Activated T-helper 1 cell treated with Interleukin-2 at 50 U/mL for 16 hours (primary cell): ENCODE measurements around the gene CYP2C19.
"Not testable (repeated sequence)": the region's sequence is repeated elsewhere in the genome, so short reads cannot be mapped to it uniquely, and the experiment has no call there.

Experiments
- DNase-seq: peaks from one replicate; pipeline ENCODE4 v3.0.0-alpha.2; 2020; ENCODE audit warnings: low read depth

The CYP2C19 gene

DNA sequence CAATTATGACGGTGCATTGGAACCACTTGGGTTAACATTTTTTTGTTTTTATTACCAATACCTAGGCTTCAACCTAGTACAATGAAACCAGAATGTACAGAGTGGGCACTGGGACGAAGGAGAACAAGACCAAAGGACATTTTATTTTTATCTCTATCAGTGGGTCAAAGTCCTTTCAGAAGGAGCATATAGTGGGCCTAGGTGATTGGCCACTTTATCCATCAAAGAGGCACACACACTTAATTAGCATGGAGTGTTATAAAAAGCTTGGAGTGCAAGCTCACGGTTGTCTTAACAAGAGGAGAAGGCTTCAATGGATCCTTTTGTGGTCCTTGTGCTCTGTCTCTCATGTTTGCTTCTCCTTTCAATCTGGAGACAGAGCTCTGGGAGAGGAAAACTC lies at the start of gene CYP2C19:
Gene CYP2C19 (plus strand): TSS at position 289 of the 400 bp plus-strand sequence. CDS start 25 bp downstream, at position 314.
- no peak for DNase-seq

DNA sequence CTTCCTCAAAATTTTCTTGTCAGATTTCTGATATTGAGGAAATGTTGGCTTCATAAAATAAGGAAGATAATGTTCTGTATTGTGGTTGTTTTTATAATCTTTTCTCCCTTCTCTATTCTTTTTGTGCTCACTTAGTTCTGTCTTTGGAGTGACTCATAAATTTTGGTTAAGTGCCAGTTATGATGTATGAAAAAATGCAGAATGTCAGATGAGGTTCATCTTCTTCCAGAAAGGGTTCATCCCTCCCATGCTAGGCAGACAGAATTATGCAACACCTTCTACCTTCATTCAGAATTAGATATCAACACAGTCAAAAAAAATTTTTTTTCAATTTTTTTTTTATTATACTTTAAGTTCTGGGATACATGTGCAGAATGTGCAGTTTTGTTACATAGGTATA lies 36.6 kb upstream of the CYP2C19 start:
- DNase-seq, result no peak

- no peak for DNase-seq
Observed at GRCh38 chr10:94735197-94735596, 27.3 kb upstream of the CYP2C19 start.

DNA sequence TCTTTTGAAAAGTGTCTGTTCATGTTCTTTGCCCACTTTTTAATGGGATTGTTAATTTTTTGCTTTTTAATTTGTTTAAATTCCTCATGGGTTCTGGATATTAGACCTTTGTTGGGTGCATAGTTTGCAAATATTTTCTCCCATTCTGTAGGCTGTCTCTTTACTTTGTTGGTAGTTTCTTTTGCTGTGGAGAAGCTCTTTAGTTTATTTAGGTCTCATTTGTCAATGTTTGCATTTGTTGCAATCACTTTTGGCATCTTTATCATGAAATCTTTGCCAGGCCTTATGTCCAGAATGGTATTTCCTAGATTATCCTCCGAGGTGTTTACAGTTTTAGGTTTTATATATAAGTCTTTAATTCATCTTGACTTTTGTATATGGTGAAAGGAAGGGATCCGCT lies 23.9 kb upstream of the CYP2C19 start:
- no peak for DNase-seq

DNA sequence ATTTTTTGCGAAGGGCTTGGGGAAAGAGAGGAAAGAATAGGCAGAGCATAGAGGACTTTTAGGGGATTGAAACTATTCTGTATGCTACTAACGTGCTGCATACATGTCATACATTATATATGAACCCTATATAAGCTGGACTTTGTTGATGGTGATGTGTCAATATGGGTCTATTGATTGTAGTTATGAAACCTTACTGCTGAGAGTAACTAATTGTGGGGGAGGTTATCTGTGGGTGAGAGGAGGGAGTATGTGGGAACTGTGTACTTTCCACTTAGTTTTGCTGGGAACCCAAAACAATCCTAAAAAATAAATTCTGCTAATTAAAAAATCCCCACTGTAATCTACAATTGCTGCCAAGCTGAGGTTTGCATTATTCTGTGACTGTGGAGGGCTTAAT lies 15.3 kb upstream of the CYP2C19 start:
- no peak for DNase-seq

- DNase-seq, result no peak
Observed at GRCh38 chr10:94747838-94748237, 14.6 kb upstream of the CYP2C19 start.

- DNase-seq, result no peak
Observed at GRCh38 chr10:94757916-94758315, 4.6 kb upstream of the CYP2C19 start.

- no peak for DNase-seq
Observed at GRCh38 chr10:94760586-94761178, 1.8 kb upstream of the CYP2C19 start.

GRCh38 chr10:94775425-94775824 lies 12.9 kb downstream of the CYP2C19 start:
- not testable (repeated sequence) for DNase-seq

DNA sequence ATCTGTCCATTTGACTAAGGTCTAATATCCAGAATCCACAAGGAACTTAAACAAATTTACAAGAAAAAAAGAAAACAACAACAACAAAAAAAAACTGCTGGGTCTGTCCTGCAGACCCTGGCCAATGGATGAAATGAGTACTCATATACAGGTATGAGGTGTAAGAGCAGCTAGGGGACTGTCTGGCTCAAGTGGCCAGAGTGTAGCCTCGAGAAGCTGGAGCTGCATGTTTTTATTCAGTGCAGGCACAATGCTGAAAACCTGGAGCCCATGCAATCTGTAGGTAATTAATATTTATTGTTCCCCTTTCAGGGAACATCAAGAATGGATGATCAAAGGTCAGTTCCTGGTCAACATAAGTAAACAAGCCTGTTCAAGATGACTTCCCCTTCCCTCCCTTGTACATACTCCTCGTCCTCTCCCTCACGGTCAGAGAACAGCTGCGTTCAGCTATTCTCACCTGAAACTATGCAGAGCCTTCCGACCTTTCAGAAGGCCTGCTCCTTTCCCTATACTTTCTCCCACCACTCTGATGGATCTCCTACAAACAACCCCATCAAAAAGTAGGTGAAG lies 15.5 kb downstream of the CYP2C19 start:
- no peak for DNase-seq

DNA sequence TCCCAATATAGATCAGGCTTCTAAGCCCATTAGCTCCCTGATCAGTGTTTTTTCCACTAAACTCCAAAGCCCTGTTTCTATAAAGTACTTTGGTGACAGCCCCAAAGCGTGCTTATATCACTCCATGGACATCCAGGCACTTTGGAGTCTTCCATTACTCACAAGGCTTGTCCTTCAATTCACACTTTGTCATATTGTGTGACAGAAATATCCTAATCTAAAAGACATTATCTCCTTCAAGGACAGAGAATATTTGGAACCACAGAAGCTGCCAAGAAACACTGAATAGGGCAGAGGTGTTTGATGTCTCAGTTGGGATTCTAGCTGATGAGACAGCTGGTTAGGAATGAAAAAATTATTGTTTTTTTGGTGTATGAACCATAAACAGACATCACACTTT lies 18.4 kb downstream of the CYP2C19 start:
- DNase-seq, result no peak

DNA sequence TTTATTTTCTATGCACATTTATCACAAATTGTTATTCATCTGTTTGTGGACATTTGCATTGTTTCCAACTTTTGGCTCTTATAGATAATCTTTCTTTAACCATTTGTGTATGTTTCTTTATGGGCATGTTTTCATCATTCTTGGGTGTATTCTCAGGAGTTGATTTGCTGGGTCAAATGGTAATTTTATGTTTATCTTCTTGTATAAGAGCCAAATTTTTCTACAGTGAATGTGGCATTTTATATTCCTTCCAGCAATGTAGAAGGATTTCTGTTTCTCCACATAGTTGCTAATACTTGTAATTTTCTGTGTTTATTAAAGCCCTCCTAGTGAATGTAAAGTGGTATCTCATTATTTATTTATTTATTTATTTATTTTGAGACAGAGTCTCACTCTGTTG lies 21.8 kb downstream of the CYP2C19 start:
- DNase-seq, result no peak

- no peak for DNase-seq
Observed at GRCh38 chr10:94785211-94785610, 22.7 kb downstream of the CYP2C19 start.

- DNase-seq, result not testable (repeated sequence)
Observed at GRCh38 chr10:94800551-94800950, 38.1 kb downstream of the CYP2C19 start.

- no peak for DNase-seq
Observed at GRCh38 chr10:94803307-94803706, 40.8 kb downstream of the CYP2C19 start.

DNA sequence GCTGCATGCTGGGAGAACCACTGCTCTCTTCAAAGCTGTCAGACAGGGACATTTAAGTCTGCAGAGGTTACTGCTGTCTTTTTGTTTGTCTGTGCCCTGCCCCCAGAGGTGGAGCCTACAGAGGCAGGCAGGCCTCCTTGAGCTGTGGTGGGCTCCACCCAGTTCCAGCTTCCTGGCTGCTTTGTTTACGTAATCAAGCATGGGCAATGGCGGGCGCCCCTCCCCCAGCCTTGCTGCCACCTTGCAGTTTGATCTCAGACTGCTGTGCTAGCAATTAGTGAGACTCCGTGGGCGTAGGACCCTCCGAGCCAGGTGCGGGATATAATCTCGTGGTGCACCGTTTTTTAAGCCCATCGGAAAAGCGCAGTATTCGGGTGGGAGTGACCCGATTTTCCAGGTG lies 67.5 kb downstream of the CYP2C19 start:
- DNase-seq, result not testable (repeated sequence)

DNA sequence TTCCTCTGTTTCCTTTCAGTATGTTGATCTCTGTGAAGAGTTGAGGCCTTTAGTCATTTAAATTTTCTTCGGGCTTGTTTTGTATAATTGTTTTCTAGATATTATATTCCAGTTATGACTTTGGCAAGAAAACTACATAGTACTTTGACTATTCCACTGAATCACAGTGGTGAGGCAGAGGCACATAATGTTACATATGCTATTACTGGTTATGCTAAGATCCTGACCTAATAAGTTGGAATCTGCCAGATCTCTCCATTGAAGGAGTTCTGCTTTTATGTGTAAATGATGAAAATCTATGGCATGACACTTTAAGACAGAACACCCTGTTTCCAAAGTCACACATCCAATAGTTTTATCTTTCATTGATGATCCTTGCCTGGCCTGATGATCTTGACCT lies 83.7 kb downstream of the CYP2C19 start:
- no peak for DNase-seq

DNA sequence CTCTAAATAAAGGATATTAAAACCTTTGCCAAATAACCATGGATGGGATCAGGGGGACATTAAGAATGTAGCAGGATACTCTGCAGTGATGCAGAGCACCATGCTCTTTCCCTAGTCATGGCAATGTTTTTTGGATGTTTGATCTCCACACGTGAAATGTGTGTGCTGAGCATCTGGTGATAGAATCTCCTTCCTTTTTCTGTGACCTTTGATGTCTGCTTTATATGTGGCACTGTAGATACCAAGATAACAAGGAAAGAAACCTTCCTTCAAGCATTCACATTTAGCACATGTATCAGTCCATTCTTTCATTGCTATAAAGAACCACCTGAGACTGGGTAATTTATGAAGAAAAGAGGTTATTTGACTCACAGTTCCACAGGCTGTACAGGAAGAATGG lies 88.3 kb downstream of the CYP2C19 start:
- DNase-seq, result no peak

- DNase-seq, result no peak
Observed at GRCh38 chr10:94851263-94851662, 88.8 kb downstream of the CYP2C19 start.

- no peak for DNase-seq
Observed at GRCh38 chr10:94852438-94852837, 90.0 kb downstream of the CYP2C19 start.

GRCh38 chr10:94853065-94853464 lies 90.6 kb downstream of the CYP2C19 start:
- no peak for DNase-seq

- DNase-seq, result no peak
Observed at GRCh38 chr10:94858005-94858404, 95.5 kb downstream of the CYP2C19 start.

- no peak for DNase-seq
Observed at GRCh38 chr10:94859086-94859485, 96.6 kb downstream of the CYP2C19 start.

DNA sequence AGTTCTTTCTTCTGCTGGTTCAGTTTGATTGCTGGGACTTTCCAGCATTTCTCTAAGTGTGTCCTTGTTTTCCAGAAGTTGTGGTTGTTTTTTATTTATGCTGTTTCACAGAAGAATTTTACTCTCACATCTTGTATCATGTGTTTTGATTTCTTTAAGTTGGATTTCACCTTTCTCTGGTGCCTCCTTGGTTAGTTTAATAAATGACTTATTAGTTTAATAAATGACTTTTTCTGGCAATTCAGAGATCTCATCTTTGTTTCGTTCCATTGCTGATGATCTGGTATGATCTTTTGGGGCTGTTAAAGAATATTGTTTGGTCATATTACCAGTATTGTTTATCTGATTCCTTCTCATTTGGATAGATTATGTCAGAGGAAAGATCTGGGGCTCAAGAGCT lies 116.2 kb downstream of the CYP2C19 start:
- no peak for DNase-seq
